ENCODE results near the gene RPP30.

Gene RPP30

DNA sequence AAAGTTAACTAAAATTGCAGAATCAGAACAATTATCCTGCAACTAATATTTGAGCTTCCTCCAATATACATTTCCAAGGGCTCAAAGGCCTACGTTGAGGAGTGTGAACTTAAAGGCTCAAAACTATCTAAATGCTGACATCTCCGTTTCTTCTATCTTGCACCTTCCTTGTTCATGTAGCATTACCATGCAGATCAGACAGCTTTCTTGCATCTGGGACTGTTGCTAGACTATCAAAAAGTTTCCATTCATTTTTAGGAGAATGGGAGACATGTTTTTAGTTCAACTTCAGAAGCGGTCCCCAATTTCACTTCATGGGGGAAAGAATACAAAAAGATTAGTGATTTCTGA is 46.2 kb downstream of the RPP30 start:
- Histone ChIP-seq H3K4me2 (ENCODE audit: insufficient read depth, low read length) (no peak overlapping the region), H3K27me3 (ENCODE audit: insufficient read depth, low read length, poor library complexity) (no peaks in the 10 kb centered on the region), H3K27ac (ENCODE audit: low read length) (no peak overlapping the region), H3K4me1 (ENCODE audit: insufficient read depth, low read length) (peaks cover 40% of the 10 kb centered on the region), H4K20me1 (ENCODE audit: insufficient read depth, low read length) (no peaks in the 10 kb centered on the region), H3K9ac (ENCODE audit: low read depth, low read length) (no peak overlapping the region), H2AFZ (ENCODE audit: low read depth, low read length) (no peak overlapping the region), H3K9me3 (ENCODE audit: insufficient read depth, low read length, severe bottlenecking) (no peaks in the 10 kb centered on the region), H3K36me3 (ENCODE audit: insufficient read depth, low read length) (no peaks in the 10 kb centered on the region), H3K79me2 (ENCODE audit: insufficient read depth, low read length) (0 out of 2 replicates have a peak, but pooled peaks cover 5% of the 10 kb centered on the region), H3K4me3 (ENCODE audit: low read depth in 1 of 2, low read length in 2 of 2) (no peak overlapping the region)
- ATAC-seq (ENCODE audit: insufficient read depth, low read depth) (no peak), DNase-seq (no peak)
- TF ChIP-seq, protein P1, sequence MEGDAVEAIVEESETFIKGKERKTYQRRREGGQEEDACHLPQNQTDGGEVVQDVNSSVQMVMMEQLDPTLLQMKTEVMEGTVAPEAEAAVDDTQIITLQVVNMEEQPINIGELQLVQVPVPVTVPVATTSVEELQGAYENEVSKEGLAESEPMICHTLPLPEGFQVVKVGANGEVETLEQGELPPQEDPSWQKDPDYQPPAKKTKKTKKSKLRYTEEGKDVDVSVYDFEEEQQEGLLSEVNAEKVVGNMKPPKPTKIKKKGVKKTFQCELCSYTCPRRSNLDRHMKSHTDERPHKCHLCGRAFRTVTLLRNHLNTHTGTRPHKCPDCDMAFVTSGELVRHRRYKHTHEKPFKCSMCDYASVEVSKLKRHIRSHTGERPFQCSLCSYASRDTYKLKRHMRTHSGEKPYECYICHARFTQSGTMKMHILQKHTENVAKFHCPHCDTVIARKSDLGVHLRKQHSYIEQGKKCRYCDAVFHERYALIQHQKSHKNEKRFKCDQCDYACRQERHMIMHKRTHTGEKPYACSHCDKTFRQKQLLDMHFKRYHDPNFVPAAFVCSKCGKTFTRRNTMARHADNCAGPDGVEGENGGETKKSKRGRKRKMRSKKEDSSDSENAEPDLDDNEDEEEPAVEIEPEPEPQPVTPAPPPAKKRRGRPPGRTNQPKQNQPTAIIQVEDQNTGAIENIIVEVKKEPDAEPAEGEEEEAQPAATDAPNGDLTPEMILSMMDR (IDR thresholded peaks at IDR 0.05; ENCODE audit: borderline replicate concordance, extremely low read depth, low read length, poor library complexity, severe bottlenecking): no peak
- TF ChIP-seq EZH2 (IDR thresholded peaks at IDR 0.05; ENCODE audit: borderline replicate concordance, low read depth, low read length, severe bottlenecking): no peak

DNA sequence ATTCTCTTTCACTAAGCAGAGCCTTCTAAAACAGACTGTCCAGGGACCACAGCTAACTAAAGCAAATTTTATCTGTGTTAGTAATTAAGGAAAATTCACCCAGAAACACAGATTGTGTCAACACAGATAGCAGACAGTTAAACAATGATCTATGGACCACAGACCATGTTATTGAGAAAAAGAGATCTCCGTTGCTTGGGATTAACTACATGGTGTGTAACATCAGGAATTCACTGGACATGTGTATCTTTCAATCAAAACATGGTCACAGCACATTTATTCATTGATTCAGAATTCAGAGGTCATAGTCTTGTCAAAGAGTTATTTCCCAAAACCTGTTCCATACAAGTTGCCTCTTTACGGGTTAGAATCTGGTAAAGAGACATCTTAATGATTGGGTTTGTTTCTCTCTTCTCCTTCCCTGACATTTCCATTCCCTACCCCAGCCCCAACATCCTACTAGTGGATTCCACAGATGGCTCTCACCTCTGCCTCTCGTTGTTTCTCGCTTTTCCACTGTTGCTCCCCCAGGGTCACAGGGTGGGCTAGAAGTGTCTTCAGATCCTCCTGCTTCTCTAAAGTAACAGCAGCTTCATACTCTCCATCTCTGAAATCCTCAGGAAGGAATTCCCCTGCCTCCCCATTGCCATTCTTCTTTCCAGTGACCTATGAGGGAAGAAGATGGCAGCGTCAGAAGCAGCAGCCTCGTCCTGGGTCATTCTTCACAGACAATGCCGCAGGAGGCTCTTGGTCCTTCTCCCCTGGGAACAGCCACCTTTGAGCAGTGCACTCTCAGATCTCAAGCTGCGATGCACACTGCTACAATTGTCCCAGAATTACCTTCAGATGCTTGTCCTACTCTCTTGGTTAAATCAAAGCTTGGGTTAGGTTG is 48.2 kb downstream of the RPP30 start:
- H3K36me3 ChIP-seq (ENCODE audit: insufficient read depth, low read length): no peaks in the 10 kb centered on the region
- DNase-seq (no peak), ATAC-seq (ENCODE audit: insufficient read depth, low read depth) (no peak)
- peak overlapping the region; percentile 50 for H2AFZ ChIP-seq (ENCODE audit: low read depth, low read length)
- H3K27me3 ChIP-seq (ENCODE audit: insufficient read depth, low read length, poor library complexity): no peaks in the 10 kb centered on the region
- H4K20me1 ChIP-seq (ENCODE audit: insufficient read depth, low read length): no peaks in the 10 kb centered on the region
- H3K4me1 ChIP-seq (ENCODE audit: insufficient read depth, low read length): peaks cover 24% of the 10 kb centered on the region
- H3K9ac ChIP-seq (ENCODE audit: low read depth, low read length): no peak overlapping the region
- H3K79me2 ChIP-seq (ENCODE audit: insufficient read depth, low read length): no peaks in the 10 kb centered on the region
- H3K9me3 ChIP-seq (ENCODE audit: insufficient read depth, low read length, severe bottlenecking): no peaks in the 10 kb centered on the region
- no peak overlapping the region for H3K4me3 ChIP-seq (ENCODE audit: low read depth in 1 of 2, low read length in 2 of 2)
- peak overlapping the region; percentile 28; the same call in 1 of the 2 replicates for H3K27ac ChIP-seq (ENCODE audit: low read length)
- TF ChIP-seq, protein P1 (IDR thresholded peaks at IDR 0.05; ENCODE audit: borderline replicate concordance, extremely low read depth, low read length, poor library complexity, severe bottlenecking): no peak
- no peak for TF ChIP-seq EZH2 (IDR thresholded peaks at IDR 0.05; ENCODE audit: borderline replicate concordance, low read depth, low read length, severe bottlenecking)
- no peak overlapping the region for H3K4me2 ChIP-seq (ENCODE audit: insufficient read depth, low read length)

DNA sequence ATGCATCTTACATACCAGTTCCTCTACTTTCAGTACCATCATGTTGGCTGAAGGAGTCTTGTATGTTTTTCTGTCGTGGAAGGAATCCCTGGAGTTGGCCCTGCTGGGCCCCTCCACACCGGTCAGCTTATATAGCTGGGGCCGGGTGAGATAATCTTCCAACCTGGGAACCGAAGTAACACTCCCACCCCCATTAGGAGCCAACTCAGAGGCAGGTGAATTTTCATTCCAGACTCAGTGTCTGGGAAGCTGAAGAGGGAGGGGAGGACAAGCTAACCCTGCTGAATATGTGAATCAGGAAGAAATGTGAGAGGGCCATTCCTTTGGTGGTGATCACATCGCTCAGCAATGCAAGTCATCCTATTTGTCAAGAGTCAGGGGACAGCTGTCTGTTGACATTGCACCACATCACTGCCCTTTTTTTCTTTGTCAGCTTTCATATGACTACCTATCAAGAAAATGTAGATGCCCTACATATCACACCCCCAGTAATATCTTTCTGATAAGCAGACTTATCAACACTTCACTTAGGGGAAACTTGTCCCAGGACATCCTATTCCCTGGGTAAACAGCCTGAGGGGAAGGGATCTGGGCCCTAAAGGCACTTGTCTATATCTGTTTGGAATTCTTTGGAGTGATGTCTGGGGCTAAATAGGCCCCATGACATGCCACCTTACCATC is 49.4 kb downstream of the RPP30 start, which contains the start of gene ANKRD1:
Gene ANKRD1 (minus strand): TSS at position 102 of the 681 bp plus-strand sequence. CDS start 60 bp downstream, at position 42.
- DNase-seq (no peak), ATAC-seq (ENCODE audit: insufficient read depth, low read depth) (no peak)
- H3K4me1 ChIP-seq (ENCODE audit: insufficient read depth, low read length): peaks cover 25% of the 10 kb centered on the region
- peak within 1 kb of the TSS; percentile 28; the same call in 1 of the 2 replicates for H3K27ac ChIP-seq (ENCODE audit: low read length)
- no peaks in the 10 kb centered on the region for H3K79me2 ChIP-seq (ENCODE audit: insufficient read depth, low read length)
- no peaks in the 10 kb centered on the region for H3K9me3 ChIP-seq (ENCODE audit: insufficient read depth, low read length, severe bottlenecking)
- no peaks in the 10 kb centered on the region for H4K20me1 ChIP-seq (ENCODE audit: insufficient read depth, low read length)
- TF ChIP-seq, protein P1 (IDR thresholded peaks at IDR 0.05; ENCODE audit: borderline replicate concordance, extremely low read depth, low read length, poor library complexity, severe bottlenecking): no peak
- no peak for TF ChIP-seq EZH2 (IDR thresholded peaks at IDR 0.05; ENCODE audit: borderline replicate concordance, low read depth, low read length, severe bottlenecking)
- H3K27me3 ChIP-seq (ENCODE audit: insufficient read depth, low read length, poor library complexity): no peaks in the 10 kb centered on the region
- peak within 1 kb of the TSS; percentile 50 for H2AFZ ChIP-seq (ENCODE audit: low read depth, low read length)
- no peak within 1 kb of the TSS for H3K9ac ChIP-seq (ENCODE audit: low read depth, low read length)
- no peaks in the 10 kb centered on the region for H3K36me3 ChIP-seq (ENCODE audit: insufficient read depth, low read length)
- no peak within 1 kb of the TSS for H3K4me3 ChIP-seq (ENCODE audit: low read depth in 1 of 2, low read length in 2 of 2)
- no peak within 1 kb of the TSS for H3K4me2 ChIP-seq (ENCODE audit: insufficient read depth, low read length)
